A673 (cell line): ENCODE measurements around the gene SPINT4.

Source experiments
- CTCF ChIP-seq: fragments of 300-800, 200-600 bp; sonication (generic); conservative IDR thresholded peaks from 2 replicates; pipeline ENCODE4 v1.5.1; 2017; ENCODE audit warnings: low read depth, mild to moderate bottlenecking, antibody characterized with exemption, low read length, moderate library complexity, mixed read lengths
- EZH2 ChIP-seq: fragments of 200-600 bp; sonication (generic); IDR thresholded peaks from 2 replicates; pipeline ENCODE4 v1.6.1; 2017; ENCODE audit warnings: borderline replicate concordance, low read depth, mild to moderate bottlenecking, mixed read lengths, antibody characterized with exemption, low read length; ENCODE audit not compliant: poor library complexity, severe bottlenecking

GRCh38 chr20:45768479-45768878 lies 46.3 kb downstream of the SPINT4 start:
- TF ChIP-seq EZH2 = no peak
- TF ChIP-seq CTCF = no peak
